ENCODE measurements around the gene EXO5.
A peak's percentile ranks its signal among the peaks of the same experiment; 100 is the strongest.
"Not testable (repeated sequence)": the region's sequence is repeated elsewhere in the genome, so short reads cannot be mapped to it uniquely, and the experiment has no call there.

The EXO5 gene

GRCh38 chr1:40508375-40509341 is at the start of gene EXO5:
EXO5 (plus strand) TSS chr1:40508767; CDS start chr1:40514545, 5,778 bp downstream.
- peak; percentile 67 for DNase-seq (ENCODE audit: low spot score)

- DNase-seq (ENCODE audit: low spot score): no peak
Observed at GRCh38 chr1:40462956-40463590, 45.5 kb upstream of the EXO5 start.

GRCh38 chr1:40469327-40469726 is 39.2 kb upstream of the EXO5 start:
- DNase-seq (ENCODE audit: low spot score): no peak

GRCh38 chr1:40475268-40475667 is 33.3 kb upstream of the EXO5 start:
- no peak for DNase-seq (ENCODE audit: low spot score)

GRCh38 chr1:40476924-40477677 is 31.5 kb upstream of the EXO5 start, which contains the start of gene ZFP69:
ZFP69 (plus strand) TSS chr1:40477290; CDS start chr1:40479362, 2,072 bp downstream.
- DNase-seq (ENCODE audit: low spot score): peak; percentile 53

GRCh38 chr1:40477678-40478053 is 30.9 kb upstream of the EXO5 start:
- peak; percentile 6 for DNase-seq (ENCODE audit: low spot score)

GRCh38 chr1:40478276-40478675 is 30.3 kb upstream of the EXO5 start:
- no peak for DNase-seq (ENCODE audit: low spot score)

GRCh38 chr1:40479156-40479555 is 29.4 kb upstream of the EXO5 start:
- DNase-seq (ENCODE audit: low spot score): no peak

- no peak for DNase-seq (ENCODE audit: low spot score)
Observed at GRCh38 chr1:40495315-40495903, 13.2 kb upstream of the EXO5 start.

GRCh38 chr1:40502651-40503050 is 5.9 kb upstream of the EXO5 start:
- not testable (repeated sequence) for DNase-seq (ENCODE audit: low spot score)

- no peak for DNase-seq (ENCODE audit: low spot score)
Observed at GRCh38 chr1:40507973-40508372, 594 bp upstream of the EXO5 start.

- DNase-seq (ENCODE audit: low spot score): no peak
Observed at GRCh38 chr1:40519517-40519916, 10.9 kb downstream of the EXO5 start.

GRCh38 chr1:40530735-40531380 is 22.3 kb downstream of the EXO5 start:
- no peak for DNase-seq (ENCODE audit: low spot score)

GRCh38 chr1:40531381-40532061 is 23.0 kb downstream of the EXO5 start, which contains the start of gene ZNF684:
ZNF684 (plus strand) TSS chr1:40531637; CDS start chr1:40533167, 1,530 bp downstream.
- DNase-seq (ENCODE audit: low spot score): peak; percentile 75

- DNase-seq (ENCODE audit: low spot score): no peak
Observed at GRCh38 chr1:40532062-40532389, 23.5 kb downstream of the EXO5 start.

GRCh38 chr1:40532844-40533424 is 24.4 kb downstream of the EXO5 start:
- peak; percentile 39 for DNase-seq (ENCODE audit: low spot score)

- DNase-seq (ENCODE audit: low spot score): no peak
Observed at GRCh38 chr1:40534589-40534988, 26.0 kb downstream of the EXO5 start.

GRCh38 chr1:40535732-40536131 is 27.2 kb downstream of the EXO5 start:
- DNase-seq (ENCODE audit: low spot score): no peak

GRCh38 chr1:40539338-40539737 is 30.8 kb downstream of the EXO5 start:
- DNase-seq (ENCODE audit: low spot score): no peak

- DNase-seq (ENCODE audit: low spot score): no peak
Observed at GRCh38 chr1:40546957-40547356, 38.4 kb downstream of the EXO5 start.

GRCh38 chr1:40553017-40553416 is 44.5 kb downstream of the EXO5 start:
- no peak for DNase-seq (ENCODE audit: low spot score)
